ENCODE data around the gene MYLIP. TPM values are rescaled to one million over a fixed set of nuclear protein-coding genes. Genes with fewer than 3 reads are reported as not detected.
A peak's percentile ranks its signal among the peaks of the same experiment; 100 is the strongest.

MYLIP gene
- total and polyA plus RNA-seq, 2 donors from 2014 or later: 27.1 to 52.8 TPM

DNA sequence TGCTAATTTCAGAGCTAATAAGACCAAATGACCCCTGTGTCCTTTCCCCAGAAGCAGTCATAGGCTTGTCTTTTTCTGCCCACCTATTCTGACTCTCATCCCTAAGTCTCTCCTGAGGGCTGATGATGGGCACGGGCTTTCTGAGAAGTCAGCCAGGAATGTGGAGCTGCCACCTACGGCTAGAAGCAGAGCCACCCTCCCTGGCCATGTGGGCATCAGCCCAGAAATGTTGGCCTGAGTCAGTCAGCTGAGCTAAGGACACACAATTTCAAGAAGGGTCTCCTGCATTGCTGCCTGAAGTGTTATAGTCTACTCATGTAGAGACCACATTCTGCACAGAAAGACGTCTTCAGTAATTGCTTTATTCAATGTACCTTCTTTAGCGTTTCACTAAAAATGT is 17.1 kb downstream of the MYLIP start:
- TF ChIP-seq, protein P1, sequence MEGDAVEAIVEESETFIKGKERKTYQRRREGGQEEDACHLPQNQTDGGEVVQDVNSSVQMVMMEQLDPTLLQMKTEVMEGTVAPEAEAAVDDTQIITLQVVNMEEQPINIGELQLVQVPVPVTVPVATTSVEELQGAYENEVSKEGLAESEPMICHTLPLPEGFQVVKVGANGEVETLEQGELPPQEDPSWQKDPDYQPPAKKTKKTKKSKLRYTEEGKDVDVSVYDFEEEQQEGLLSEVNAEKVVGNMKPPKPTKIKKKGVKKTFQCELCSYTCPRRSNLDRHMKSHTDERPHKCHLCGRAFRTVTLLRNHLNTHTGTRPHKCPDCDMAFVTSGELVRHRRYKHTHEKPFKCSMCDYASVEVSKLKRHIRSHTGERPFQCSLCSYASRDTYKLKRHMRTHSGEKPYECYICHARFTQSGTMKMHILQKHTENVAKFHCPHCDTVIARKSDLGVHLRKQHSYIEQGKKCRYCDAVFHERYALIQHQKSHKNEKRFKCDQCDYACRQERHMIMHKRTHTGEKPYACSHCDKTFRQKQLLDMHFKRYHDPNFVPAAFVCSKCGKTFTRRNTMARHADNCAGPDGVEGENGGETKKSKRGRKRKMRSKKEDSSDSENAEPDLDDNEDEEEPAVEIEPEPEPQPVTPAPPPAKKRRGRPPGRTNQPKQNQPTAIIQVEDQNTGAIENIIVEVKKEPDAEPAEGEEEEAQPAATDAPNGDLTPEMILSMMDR (IDR thresholded peaks at IDR 0.05; ENCODE audit: borderline replicate concordance, extremely low read depth, insufficient read depth): no peak
- FAIRE-seq (no peak), DNase-seq (peak in 1 of 5 donors; percentile 72)
- H3K27ac ChIP-seq (ENCODE audit: low read depth in 2 of 2, low read length in 2 of 2): no peak overlapping the region
- peaks cover 13 to 72% (median 35%) of the 10 kb centered on the region in 3 donors for H3K36me3 ChIP-seq (ENCODE audit: control insufficient read depth in 2 of 3, insufficient read depth in 3 of 3, low read length in 3 of 3)
- H3K4me1 ChIP-seq (ENCODE audit: control insufficient read depth in 2 of 3, insufficient read depth in 2 of 3, low read depth in 1 of 3, low read length in 3 of 3): peaks cover 0 to 10% (median 9%) of the 10 kb centered on the region in 3 donors
- intact Hi-C loops (cut with DNase I): no loop called here
- H3K27me3 ChIP-seq (ENCODE audit: control insufficient read depth, insufficient read depth, low read length): no peaks in the 10 kb centered on the region
- H3K4me3 ChIP-seq (ENCODE audit: low read length in 3 of 3): no peak overlapping the region
- no peak overlapping the region for H3K9ac ChIP-seq (ENCODE audit: low read length in 3 of 3)
- no peaks in the 10 kb centered on the region for H3K9me3 ChIP-seq (ENCODE audit: control insufficient read depth in 2 of 3, insufficient read depth in 1 of 3, low read length in 3 of 3)

DNA sequence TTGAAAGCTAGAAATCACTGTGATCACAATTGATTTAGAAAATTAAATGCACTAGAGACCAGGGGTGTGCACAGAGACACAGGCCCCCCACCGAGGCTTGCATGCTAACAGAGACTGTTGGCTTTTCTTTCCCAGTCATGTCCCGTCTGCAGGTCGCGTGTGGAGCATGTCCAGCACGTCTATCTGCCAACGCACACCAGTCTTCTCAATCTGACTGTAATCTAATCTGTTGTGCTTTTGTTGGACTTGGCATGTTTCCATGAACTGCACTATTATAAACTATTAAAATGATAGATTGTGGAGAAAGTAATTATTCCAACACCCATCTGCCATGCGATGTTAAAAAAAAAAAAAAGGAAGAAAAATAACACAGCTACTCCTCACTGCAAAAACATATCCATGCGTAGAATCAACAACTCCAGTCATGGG is 17.7 kb downstream of the MYLIP start:
- Histone ChIP-seq H3K4me1 (ENCODE audit: control insufficient read depth in 2 of 3, insufficient read depth in 2 of 3, low read depth in 1 of 3, low read length in 3 of 3) (peaks cover 0 to 10% (median 9%) of the 10 kb centered on the region in 3 donors), H3K27me3 (ENCODE audit: control insufficient read depth, insufficient read depth, low read length) (no peaks in the 10 kb centered on the region), H3K9ac (ENCODE audit: low read length in 3 of 3) (no peak overlapping the region), H3K4me3 (ENCODE audit: low read length in 3 of 3) (no peak overlapping the region), H3K36me3 (ENCODE audit: control insufficient read depth in 2 of 3, insufficient read depth in 3 of 3, low read length in 3 of 3) (peaks cover 13 to 68% (median 36%) of the 10 kb centered on the region in 3 donors), H3K27ac (ENCODE audit: low read depth in 2 of 2, low read length in 2 of 2) (no peak overlapping the region), H3K9me3 (ENCODE audit: control insufficient read depth in 2 of 3, insufficient read depth in 1 of 3, low read length in 3 of 3) (no peaks in the 10 kb centered on the region)
- no peak for FAIRE-seq
- DNase-seq: peak in 3 of 5 donors; percentile 48 to 63 (median 59)
- TF ChIP-seq, protein P1 (IDR thresholded peaks at IDR 0.05; ENCODE audit: borderline replicate concordance, extremely low read depth, insufficient read depth): no peak
- intact Hi-C loops (cut with DNase I): no loop called here

GRCh38 chr6:16148498-16148897 is 19.6 kb downstream of the MYLIP start:
- no peak overlapping the region for H3K4me3 ChIP-seq (ENCODE audit: low read length in 3 of 3)
- peaks cover 0 to 10% (median 9%) of the 10 kb centered on the region in 3 donors for H3K4me1 ChIP-seq (ENCODE audit: control insufficient read depth in 2 of 3, insufficient read depth in 2 of 3, low read depth in 1 of 3, low read length in 3 of 3)
- no peak overlapping the region for H3K9ac ChIP-seq (ENCODE audit: low read length in 3 of 3)
- no peaks in the 10 kb centered on the region for H3K27me3 ChIP-seq (ENCODE audit: control insufficient read depth, insufficient read depth, low read length)
- TF ChIP-seq, protein P1 (IDR thresholded peaks at IDR 0.05; ENCODE audit: borderline replicate concordance, extremely low read depth, insufficient read depth): no peak
- H3K36me3 ChIP-seq (ENCODE audit: control insufficient read depth in 2 of 3, insufficient read depth in 3 of 3, low read length in 3 of 3): peaks cover 5 to 49% (median 24%) of the 10 kb centered on the region in 3 donors
- FAIRE-seq (no peak), DNase-seq (peak; percentile 62 to 88 (median 82))
- no peaks in the 10 kb centered on the region for H3K9me3 ChIP-seq (ENCODE audit: control insufficient read depth in 2 of 3, insufficient read depth in 1 of 3, low read length in 3 of 3)
- H3K27ac ChIP-seq (ENCODE audit: low read depth in 2 of 2, low read length in 2 of 2): no peak overlapping the region
- intact Hi-C loops (cut with DNase I): no loop called here

DNA sequence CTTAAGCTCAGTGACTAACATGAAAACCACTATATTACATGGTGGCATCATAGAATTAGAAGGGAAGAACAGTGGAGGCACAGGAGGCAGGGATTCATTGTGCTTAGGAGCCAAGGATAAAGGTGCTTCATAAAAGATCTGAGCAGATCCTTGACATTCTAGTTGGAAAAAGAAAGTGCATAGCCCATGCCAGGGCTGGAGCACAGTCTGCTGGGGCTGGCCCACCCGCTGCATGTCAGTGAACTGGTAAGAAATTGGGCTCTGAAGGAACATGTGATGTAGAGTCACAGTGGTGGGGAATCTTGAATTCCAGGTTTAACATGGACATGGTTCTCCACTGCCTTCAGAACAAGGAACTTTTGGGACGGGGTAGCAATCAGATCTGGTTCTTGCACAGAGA is 20.4 kb downstream of the MYLIP start:
- H3K4me1 ChIP-seq (ENCODE audit: control insufficient read depth in 2 of 3, insufficient read depth in 2 of 3, low read depth in 1 of 3, low read length in 3 of 3): peaks cover 0 to 10% (median 9%) of the 10 kb centered on the region in 3 donors
- TF ChIP-seq, protein P1 (IDR thresholded peaks at IDR 0.05; ENCODE audit: borderline replicate concordance, extremely low read depth, insufficient read depth): no peak
- no peaks in the 10 kb centered on the region for H3K27me3 ChIP-seq (ENCODE audit: control insufficient read depth, insufficient read depth, low read length)
- H3K36me3 ChIP-seq (ENCODE audit: control insufficient read depth in 2 of 3, insufficient read depth in 3 of 3, low read length in 3 of 3): peaks cover 5 to 41% (median 17%) of the 10 kb centered on the region in 3 donors
- FAIRE-seq (no peak), DNase-seq (no peak)
- intact Hi-C loops (cut with DNase I): no loop called here
- no peak overlapping the region for H3K27ac ChIP-seq (ENCODE audit: low read depth in 2 of 2, low read length in 2 of 2)
- H3K9me3 ChIP-seq (ENCODE audit: control insufficient read depth in 2 of 3, insufficient read depth in 1 of 3, low read length in 3 of 3): no peaks in the 10 kb centered on the region
- H3K4me3 ChIP-seq (ENCODE audit: low read length in 3 of 3): no peak overlapping the region
- no peak overlapping the region for H3K9ac ChIP-seq (ENCODE audit: low read length in 3 of 3)

Measured in kidney (tissue), 14 donors.